H1 (cell line): ENCODE data around the gene PIMREG. TPM values are rescaled to one million over a fixed set of nuclear protein-coding genes. Genes with fewer than 3 reads are reported as not detected.

Source experiments
- CTCF ChIA-PET: fragments of 300-600 bp; sonication (Branson Sonifier 250); formaldehyde crosslinking; loops from one replicate; lab custom pipeline; 2021; ENCODE audit not compliant: partially characterized antibody; lab: Charles Lee
- POLR2A ChIA-PET: fragments of 300-600 bp; sonication (Branson Sonifier 250); formaldehyde crosslinking; loops from one replicate; lab custom pipeline; 2021; ENCODE audit warnings: inconsistent platforms; ENCODE audit not compliant: partially characterized antibody; lab: Charles Lee
- DNase-seq, 2 experiments: peaks; one replicate each; pipeline versions ENCODE4 v3.0.0 to v3.0.0-alpha.2; 2010 to 2022; ENCODE audit warnings: low spot score in 2 of 2, low read depth in 1 of 2, mixed read lengths in 1 of 2
- FAIRE-seq: peaks from 2 replicates; lab custom pipeline; 2011; peaks lifted over from hg19 to GRCh38; lab: Jason Lieb, UNC
- H2AFZ ChIP-seq: 2 replicates; pipeline ENCODE4 v1.8.1; 2012; ENCODE audit warnings: low read length, inconsistent platforms
- H2AK5ac ChIP-seq: 2 replicates; pipeline ENCODE4 v1.6.1; 2013; ENCODE audit warnings: low read depth, low read length
- H2BK120ac ChIP-seq: replicated peaks from 2 replicates; pipeline ENCODE3; 2013; ENCODE audit warnings: low read depth, low read length, inconsistent platforms
- H2BK12ac ChIP-seq: 2 replicates; pipeline ENCODE4 v1.6.1; 2013; ENCODE audit warnings: low read depth, low read length
- H2BK15ac ChIP-seq: 2 replicates; pipeline ENCODE4 v1.6.1; 2013; ENCODE audit warnings: low read length
- H2BK20ac ChIP-seq: 2 replicates; pipeline ENCODE4 v1.6.1; 2013; ENCODE audit warnings: low read length
- H2BK5ac ChIP-seq: 2 replicates; pipeline ENCODE4 v1.6.1; 2013; ENCODE audit warnings: low read depth, low read length
- H3K14ac ChIP-seq: 2 replicates; pipeline ENCODE4 v1.6.1; 2013; ENCODE audit warnings: inconsistent platforms; ENCODE audit not compliant: insufficient read length
- H3K18ac ChIP-seq: 2 replicates; pipeline ENCODE4 v1.6.1; 2013; ENCODE audit warnings: low read length; ENCODE audit errors: extremely low read depth
- H3K23ac ChIP-seq: 2 replicates; pipeline ENCODE4 v1.6.1; 2013; ENCODE audit warnings: inconsistent platforms; ENCODE audit not compliant: insufficient read length
- H3K23me2 ChIP-seq: 2 replicates; pipeline ENCODE4 v1.6.1; 2013; ENCODE audit warnings: low read depth, low read length
- H3K27ac ChIP-seq: 2 replicates; pipeline ENCODE4 v1.6.1; 2011; ENCODE audit warnings: low read depth, low read length, inconsistent platforms
- H3K27me3 ChIP-seq, 4 experiments: replicated peaks in 1 of 4; 1 replicate in 1 of 4; 2 replicates in 3 of 4; pipeline versions ENCODE4 v1.6.1 to v1.8.1; 2011 to 2013; ENCODE audit warnings: low read length in 3 of 4, mild to moderate bottlenecking in 3 of 4, inconsistent platforms in 2 of 4, mixed read lengths in 2 of 4, moderate library complexity in 1 of 4; ENCODE audit not compliant: control insufficient read depth in 3 of 4, insufficient read depth in 3 of 4; ENCODE audit errors: extremely low read depth in 1 of 4
- H3K36me3 ChIP-seq, 4 experiments: 2 replicates each; pipeline versions ENCODE4 v1.6.1 to v1.8.1; 2011 to 2013; ENCODE audit warnings: mild to moderate bottlenecking in 4 of 4, low read length in 3 of 4, moderate library complexity in 2 of 4, control low read depth in 1 of 4, inconsistent platforms in 1 of 4; ENCODE audit not compliant: insufficient read depth in 4 of 4, control insufficient read depth in 2 of 4
- H3K4ac ChIP-seq: replicated peaks from 2 replicates; pipeline ENCODE3; 2013; ENCODE audit warnings: low read length, low read depth, mixed read lengths, inconsistent platforms; ENCODE audit not compliant: insufficient read length
- H3K4me1 ChIP-seq, 4 experiments: replicated peaks in 1 of 4; 1 replicate in 1 of 4; 2 replicates in 3 of 4; pipeline versions ENCODE4 v1.6.1 to v1.8.1; 2011 to 2013; ENCODE audit warnings: low read length in 3 of 4, inconsistent platforms in 2 of 4, mixed read lengths in 1 of 4; ENCODE audit not compliant: insufficient read depth in 4 of 4, control insufficient read depth in 3 of 4
- H3K4me2 ChIP-seq, 2 experiments: 2 replicates each; pipeline versions ENCODE4 v1.6.1 to v1.8.1; 2011 to 2013; ENCODE audit warnings: low read depth in 2 of 2, low read length in 2 of 2, control low read depth in 1 of 2, inconsistent platforms in 1 of 2, mild to moderate bottlenecking in 1 of 2; ENCODE audit not compliant: insufficient read depth in 1 of 2
- H3K4me3 ChIP-seq, 4 experiments: fragments of 200-600, 300-600 bp in 1 of 4; sonication (generic), shearing (Covaris generic), sonication (Bioruptor Twin) in 1 of 4; 2 replicates each; pipeline versions ENCODE4 v1.5.1 to v1.8.1; 2011 to 2016; ENCODE audit warnings: low read length in 4 of 4, low read depth in 3 of 4, control low read depth in 2 of 4, inconsistent platforms in 2 of 4, mild to moderate bottlenecking in 2 of 4, mixed read lengths in 1 of 4, moderate library complexity in 1 of 4; ENCODE audit not compliant: insufficient read depth in 2 of 4; ENCODE audit errors: extremely low read depth in 1 of 4
- H3K56ac ChIP-seq: replicated peaks from 2 replicates; pipeline ENCODE3; 2013; ENCODE audit warnings: low read depth, mild to moderate bottlenecking, mixed read lengths, low read length, inconsistent platforms; ENCODE audit not compliant: insufficient read length
- H3K79me1 ChIP-seq: 2 replicates; pipeline ENCODE4 v1.6.1; 2013; ENCODE audit warnings: low read depth, low read length, control low read depth
- H3K79me2 ChIP-seq, 2 experiments: 2 replicates each; pipeline versions ENCODE4 v1.6.1 to v1.8.1; 2012 to 2013; ENCODE audit warnings: low read length in 2 of 2, mild to moderate bottlenecking in 2 of 2, inconsistent platforms in 1 of 2; ENCODE audit not compliant: insufficient read depth in 2 of 2, control insufficient read depth in 1 of 2
- H3K9ac ChIP-seq, 4 experiments: replicated peaks in 1 of 4; 1 replicate in 1 of 4; 2 replicates in 3 of 4; pipeline versions ENCODE4 v1.6.1 to v1.8.1; 2011 to 2013; ENCODE audit warnings: low read depth in 3 of 4, low read length in 3 of 4, control low read depth in 2 of 4, mild to moderate bottlenecking in 2 of 4, moderate library complexity in 2 of 4, inconsistent platforms in 1 of 4; ENCODE audit errors: extremely low read depth in 1 of 4
- H3K9me3 ChIP-seq, 2 experiments: 2 replicates each; pipeline versions ENCODE4 v1.6.1 to v1.8.1; 2012 to 2013; ENCODE audit warnings: mild to moderate bottlenecking in 2 of 2, moderate library complexity in 2 of 2, control low read depth in 1 of 2, inconsistent platforms in 1 of 2, low read depth in 1 of 2, low read length in 1 of 2, mixed read lengths in 1 of 2; ENCODE audit not compliant: insufficient read depth in 2 of 2
- H4K20me1 ChIP-seq, 2 experiments: replicated peaks in 1 of 2; 2 replicates each; pipeline versions ENCODE3 to v1.8.1; 2011 to 2013; ENCODE audit warnings: inconsistent platforms in 2 of 2, low read length in 2 of 2, mild to moderate bottlenecking in 1 of 2; ENCODE audit not compliant: insufficient read depth in 2 of 2, control insufficient read depth in 1 of 2
- H4K5ac ChIP-seq: 2 replicates; pipeline ENCODE4 v1.6.1; 2013; ENCODE audit warnings: low read length, low read depth, mixed read lengths, inconsistent platforms; ENCODE audit not compliant: insufficient read length
- H4K8ac ChIP-seq: 2 replicates; pipeline ENCODE4 v1.8.0; 2013; ENCODE audit warnings: mild to moderate bottlenecking, moderate library complexity, low read length, inconsistent platforms; ENCODE audit not compliant: insufficient read depth; ENCODE audit errors: extremely low read depth
- H4K91ac ChIP-seq: replicated peaks from 2 replicates; pipeline ENCODE3; 2013; ENCODE audit warnings: low read length, mixed read lengths, inconsistent platforms; ENCODE audit not compliant: insufficient read length
- NRF1 ChIP-seq: IDR thresholded peaks from 2 replicates; pipeline ENCODE4 v1.6.1; 2011; ENCODE audit warnings: mild to moderate bottlenecking, low read depth, low read length, improper control_type of control experiment
- TEAD4 ChIP-seq: IDR thresholded peaks from 2 replicates; pipeline ENCODE4 v1.6.1; 2012; ENCODE audit warnings: low read depth, low read length, inconsistent platforms, mixed read lengths
- WGBS, 2 experiments: shearing (Covaris generic) in 1 of 2; methylation state at CpG; one replicate each; pipeline versions ENCODE4 v1.1.6 to v1.1.7; 2013 to 2015; ENCODE audit warnings: low lambda C conversion rate in 2 of 2, mixed read lengths in 2 of 2, inconsistent platforms in 1 of 2, low coverage in 1 of 2, missing lambda C conversion rate in 1 of 2; ENCODE audit not compliant: insufficient replicate concordance in 2 of 2, insufficient coverage in 1 of 2, insufficient read length in 1 of 2; ENCODE audit errors: extremely low coverage in 1 of 2, missing lambda C conversion rate in 1 of 2; 5-methylcytosine and 5-hydroxymethylcytosine counted together
- polyA plus RNA-seq, 7 experiments: library from polyadenylated mRNA; depleted of rRNA in 3 of 7; stranded (reverse) in 5 of 7; unstranded in 2 of 7; fragments of >200 nt in 5 of 7; fragments of 200-250 nt in 2 of 7; gene quantifications; 1 replicate in 5 of 7; 2 replicates in 1 of 7; 4 replicates in 1 of 7; pipeline versions ENCODE4 v1.2.1 to v1.2.3, GENCODE V29; 2011 to 2013; ENCODE audit warnings: missing spikeins in 2 of 7, mixed read lengths in 2 of 7
- total RNA-seq: library from RNA; stranded (reverse); fragmentation: NEBNext Ultra II Directional; extraction: Animal tissue kit (Norgen Biotek cat#: 25700); gene quantifications from 2 replicates; pipeline ENCODE4 v1.2.1, GENCODE V29; 2021

PIMREG gene
- total and polyA plus RNA-seq, 2 of the 8 experiments (the other 6 are each of a cell fraction or from before 2014, with no cell fraction given) = 133 to 148 TPM

DNA sequence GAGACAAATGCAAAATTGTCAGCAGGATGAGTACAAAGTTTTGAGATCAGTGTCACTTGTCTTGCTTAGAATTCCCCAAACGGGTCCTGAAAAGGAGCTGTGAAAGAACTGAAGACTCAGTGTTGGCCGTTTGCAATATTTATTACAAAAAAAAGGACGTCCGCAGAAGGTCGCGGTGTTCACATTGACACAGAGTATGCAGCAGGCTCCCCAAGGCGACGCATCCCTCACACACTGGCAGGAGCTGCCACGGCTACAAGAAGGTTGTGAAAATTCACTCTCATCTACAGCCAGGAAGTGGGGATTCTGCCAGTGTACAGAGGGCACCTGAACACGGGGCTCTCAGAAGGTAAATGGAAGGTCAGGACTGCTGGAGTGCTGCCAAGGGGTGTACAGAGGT, 35.5 kb upstream of the PIMREG start:
- H2BK15ac ChIP-seq = no peak overlapping the region
- H3K14ac ChIP-seq = no peak overlapping the region
- no peak overlapping the region for H4K8ac ChIP-seq
- no peak overlapping the region for H3K4ac ChIP-seq
- H2BK5ac ChIP-seq = no peak overlapping the region
- no peaks in the 10 kb centered on the region for H4K20me1 ChIP-seq
- H3K79me1 ChIP-seq = no peaks in the 10 kb centered on the region
- no peak overlapping the region for H4K5ac ChIP-seq
- no peaks in the 10 kb centered on the region for H3K23me2 ChIP-seq
- no peak overlapping the region for H2BK120ac ChIP-seq
- no peak overlapping the region for H3K4me3 ChIP-seq
- no peak overlapping the region for H2AK5ac ChIP-seq
- no peak overlapping the region for H2AFZ ChIP-seq
- H3K27me3 ChIP-seq = no peaks in the 10 kb centered on the region; a peak in 1 of 7 replicates
- H3K9ac ChIP-seq = no peak overlapping the region
- FAIRE-seq (no peak), DNase-seq (no peak)
- H4K91ac ChIP-seq = no peak overlapping the region
- H3K56ac ChIP-seq = no peak overlapping the region
- POLR2A ChIA-PET = no interaction called here
- H3K79me2 ChIP-seq = no peaks in the 10 kb centered on the region
- H3K9me3 ChIP-seq = no peaks in the 10 kb centered on the region
- H2BK12ac ChIP-seq = no peak overlapping the region
- H3K36me3 ChIP-seq = no peaks in the 10 kb centered on the region
- no peaks in the 10 kb centered on the region for H3K4me1 ChIP-seq
- TF ChIP-seq NRF1 = no peak
- no peak for TF ChIP-seq TEAD4
- H2BK20ac ChIP-seq = no peak overlapping the region
- 91% methylated on average over 10 of the region's 10 CpGs; no CpG with 5 or more reads in 1 of the 2 experiments for WGBS, 2 experiments
- H3K23ac ChIP-seq = no peak overlapping the region
- H3K4me2 ChIP-seq = no peak overlapping the region
- CTCF ChIA-PET = interaction anchor here (0.6 to 1.5 kb wide), 5 partner anchors 8 to 820 kb away, joined by 3 to 6 read pairs (median 3); no protein-coding TSS in a partner anchor
- H3K27ac ChIP-seq = no peak overlapping the region
- no peak overlapping the region for H3K18ac ChIP-seq
